GM18867 (cell line): ENCODE measurements around the gene CAMK2A.
A peak's percentile ranks its signal among the peaks of the same experiment; 100 is the strongest.
"Not testable (repeated sequence)": the region's sequence is repeated elsewhere in the genome, so short reads cannot be mapped to it uniquely, and the experiment has no call there.

Experiments used
- ATAC-seq: cut with Tn5 transposase; IDR thresholded peaks from one replicate; pipeline ENCODE4 v1.9.1; 2021; ENCODE audit warnings: mild to moderate bottlenecking, moderate library complexity; ENCODE audit not compliant: unreplicated experiment

CAMK2A gene

GRCh38 chr5:150238646-150239045 lies 50.9 kb downstream of the CAMK2A start:
- no peak for ATAC-seq

GRCh38 chr5:150236981-150237754 lies 52.4 kb downstream of the CAMK2A start:
- ATAC-seq = no peak

- ATAC-seq = no peak
Observed at GRCh38 chr5:150236313-150236712, 53.3 kb downstream of the CAMK2A start.

- no peak for ATAC-seq
Observed at GRCh38 chr5:150235500-150235854, 54.1 kb downstream of the CAMK2A start.

- ATAC-seq = peak; percentile 42
Observed at GRCh38 chr5:150234576-150235499, 54.7 kb downstream of the CAMK2A start.

GRCh38 chr5:150233706-150234105 lies 55.9 kb downstream of the CAMK2A start:
- ATAC-seq = not testable (repeated sequence)

- ATAC-seq = no peak
Observed at GRCh38 chr5:150230842-150231241, 58.7 kb downstream of the CAMK2A start.

GRCh38 chr5:150229571-150229970 lies 60.0 kb downstream of the CAMK2A start:
- ATAC-seq = no peak

GRCh38 chr5:150227606-150228273 lies 61.8 kb downstream of the CAMK2A start:
- no peak for ATAC-seq

- ATAC-seq = no peak
Observed at GRCh38 chr5:150227036-150227435, 62.5 kb downstream of the CAMK2A start.

GRCh38 chr5:150224483-150225027 lies 65.0 kb downstream of the CAMK2A start:
- no peak for ATAC-seq

GRCh38 chr5:150223474-150223873 lies 66.1 kb downstream of the CAMK2A start:
- no peak for ATAC-seq

GRCh38 chr5:150222906-150223305 lies 66.7 kb downstream of the CAMK2A start:
- no peak for ATAC-seq

- no peak for ATAC-seq
Observed at GRCh38 chr5:150221471-150221870, 68.1 kb downstream of the CAMK2A start.

GRCh38 chr5:150219861-150220260 lies 69.7 kb downstream of the CAMK2A start:
- ATAC-seq = no peak

- ATAC-seq = no peak
Observed at GRCh38 chr5:150219142-150219541, 70.4 kb downstream of the CAMK2A start.

GRCh38 chr5:150218693-150219035 lies 70.9 kb downstream of the CAMK2A start:
- no peak for ATAC-seq

GRCh38 chr5:150217873-150218692 lies 71.5 kb downstream of the CAMK2A start:
- ATAC-seq = peak; percentile 82

- no peak for ATAC-seq
Observed at GRCh38 chr5:150217038-150217437, 72.5 kb downstream of the CAMK2A start.
